HCT116 (cell line): ENCODE data around the gene NOC3L. TPM values are rescaled to one million over a fixed set of nuclear protein-coding genes. Genes with fewer than 3 reads are reported as not detected.

ENCODE experiments used
- ATAC-seq: fragments of 200-7000 bp; cut with Tn5 transposase; 2 replicates; pipeline ENCODE4 v1.9.1; 2020; ENCODE audit warnings: mild to moderate bottlenecking, moderate library complexity
- BruUV-seq: library from RNA; stranded (reverse); fragments of 400-500 nt; replicated peaks from 2 replicates; lab custom pipeline; 2021; lab: Mats Ljungman, UMichigan
- CTCF ChIA-PET: fragments of 300-600 bp; sonication (Branson Sonifier 250); formaldehyde crosslinking; loops from one replicate; lab custom pipeline; 2021; ENCODE audit warnings: antibody characterized with exemption; lab: Charles Lee
- POLR2A ChIA-PET: fragments of 300-600, 350-600 bp; sonication (Branson Sonifier 250); formaldehyde crosslinking; loops from one replicate; lab custom pipeline; 2021; ENCODE audit warnings: antibody characterized with exemption; lab: Charles Lee
- RAD21 ChIA-PET, 2 experiments: fragments of 300-600 bp; sonication (Branson Sonifier 250); formaldehyde crosslinking; loops; one replicate each; lab custom pipeline; 2023; ENCODE audit warnings: low total read pairs in 2 of 2; ENCODE audit not compliant: uncharacterized antibody in 2 of 2, unreplicated experiment in 2 of 2, low non-redundant PET in 1 of 2; lab: Charles Lee
- DNase-seq: peaks from one replicate; pipeline ENCODE4 v3.0.0-alpha.2; 2010; ENCODE audit warnings: low read depth, low spot score
- H2AFZ ChIP-seq: fragments of 200-600 bp; shearing (Covaris generic), sonication (generic); 2 replicates; pipeline ENCODE4 v1.6.1; 2017; ENCODE audit warnings: low read depth, mixed run types, mixed read lengths, antibody characterized with exemption, low read length; ENCODE audit not compliant: poor library complexity, severe bottlenecking
- H3K27ac ChIP-seq: 2 replicates; pipeline ENCODE4 v1.5.1; 2012; ENCODE audit warnings: low read depth, low read length
- H3K27me3 ChIP-seq: fragments of 200-600 bp; sonication (generic); 2 replicates; pipeline ENCODE4 v1.6.1; 2016; ENCODE audit warnings: mixed run types, low read length, mixed read lengths; ENCODE audit not compliant: insufficient read depth
- H3K36me3 ChIP-seq, 2 experiments: fragments of 200-500 bp in 1 of 2; fragments of 200-600 bp in 1 of 2; sonication (Bioruptor generic) in 1 of 2; sonication (generic) in 1 of 2; 2 replicates each; pipeline versions ENCODE4 v1.5.1 to v1.6.1; 2014 to 2016; ENCODE audit warnings: low read length in 2 of 2, inconsistent platforms in 1 of 2, mixed read lengths in 1 of 2, mixed run types in 1 of 2; ENCODE audit not compliant: insufficient read depth in 2 of 2, control insufficient read depth in 1 of 2
- H3K4me1 ChIP-seq, 2 experiments: fragments of 200-600 bp in 1 of 2; sonication (generic) in 1 of 2; 2 replicates each; pipeline versions ENCODE4 v1.5.1 to v1.6.1; 2012 to 2017; ENCODE audit warnings: low read length in 2 of 2, inconsistent platforms in 1 of 2, mild to moderate bottlenecking in 1 of 2, mixed read lengths in 1 of 2, mixed run types in 1 of 2, moderate library complexity in 1 of 2; ENCODE audit not compliant: insufficient read depth in 2 of 2, control insufficient read depth in 1 of 2
- H3K4me2 ChIP-seq: fragments of 200-600 bp; sonication (generic); 2 replicates; pipeline ENCODE4 v1.6.1; 2017; ENCODE audit warnings: mixed run types, low read length, mixed read lengths
- H3K4me3 ChIP-seq, 2 experiments: fragments of 200-600 bp in 1 of 2; sonication (generic) in 1 of 2; replicated peaks in 1 of 2; 2 replicates each; pipeline ENCODE4 v1.5.1; 2011 to 2016; ENCODE audit warnings: low read length in 2 of 2, control low read depth in 1 of 2, low read depth in 1 of 2, mild to moderate bottlenecking in 1 of 2, mixed read lengths in 1 of 2, mixed run types in 1 of 2
- H3K79me2 ChIP-seq: fragments of 200-600 bp; sonication (generic); 2 replicates; pipeline ENCODE4 v1.6.1; 2017; ENCODE audit warnings: mild to moderate bottlenecking, mixed run types, low read length, moderate library complexity, mixed read lengths; ENCODE audit not compliant: insufficient read depth
- H3K9ac ChIP-seq: fragments of 200-600 bp; sonication (generic); 2 replicates; pipeline ENCODE4 v1.6.1; 2016; ENCODE audit warnings: low read length, mixed read lengths
- H3K9me2 ChIP-seq: fragments of 200-600 bp; sonication (generic), shearing (Covaris generic); 2 replicates; pipeline ENCODE4 v1.6.1; 2017; ENCODE audit warnings: mixed run types, mild to moderate bottlenecking, moderate library complexity; ENCODE audit not compliant: insufficient read depth
- H3K9me3 ChIP-seq, 2 experiments: fragments of 200-500 bp in 1 of 2; fragments of 200-600 bp in 1 of 2; sonication (Bioruptor generic) in 1 of 2; sonication (generic) in 1 of 2; 2 replicates each; pipeline ENCODE4 v1.6.1; 2014 to 2017; ENCODE audit warnings: low read length in 2 of 2, mixed read lengths in 2 of 2, inconsistent platforms in 1 of 2, low read depth in 1 of 2, mild to moderate bottlenecking in 1 of 2, mixed run types in 1 of 2, moderate library complexity in 1 of 2; ENCODE audit not compliant: control insufficient read depth in 1 of 2, insufficient read depth in 1 of 2
- H4K20me1 ChIP-seq: fragments of 200-600 bp; sonication (generic), shearing (Covaris generic); 2 replicates; pipeline ENCODE4 v1.6.1; 2017; ENCODE audit warnings: mixed run types, mild to moderate bottlenecking, moderate library complexity; ENCODE audit not compliant: insufficient read depth
- CBX3 ChIP-seq: IDR thresholded peaks from 2 replicates; pipeline ENCODE4 v1.6.1; 2012; ENCODE audit warnings: low read depth
- CEBPB ChIP-seq: IDR thresholded peaks from 2 replicates; pipeline ENCODE4 v1.6.1; 2012; ENCODE audit warnings: low read depth
- CTCF ChIP-seq, 3 experiments: fragments of 200-600 bp in 1 of 3; sonication (generic) in 1 of 3; IDR thresholded peaks in 2 of 3; conservative IDR thresholded peaks in 1 of 3; 2 replicates each; pipeline ENCODE4 v1.5.1; 2012 to 2017; ENCODE audit warnings: low read depth in 2 of 3, low read length in 2 of 3, antibody characterized with exemption in 1 of 3, borderline replicate concordance in 1 of 3, control low read depth in 1 of 3, mild to moderate bottlenecking in 1 of 3, mixed read lengths in 1 of 3, mixed run types in 1 of 3, moderate library complexity in 1 of 3; ENCODE audit not compliant: insufficient read depth in 1 of 3
- EGR1 ChIP-seq: IDR thresholded peaks from 2 replicates; pipeline ENCODE4 v1.6.1; 2012; ENCODE audit warnings: low read depth
- ELF1 ChIP-seq: IDR thresholded peaks from 2 replicates; pipeline ENCODE4 v1.6.1; 2012; ENCODE audit warnings: low read depth, borderline replicate concordance
- EZH2 ChIP-seq: fragments of 200-600 bp; sonication (generic); IDR thresholded peaks from 2 replicates; pipeline ENCODE4 v1.6.1; 2017; ENCODE audit warnings: antibody characterized with exemption, mixed run types
- EZH2phosphoT487 ChIP-seq: fragments of 200-600 bp; IDR thresholded peaks from 2 replicates; pipeline ENCODE4 v1.6.1; 2018; ENCODE audit warnings: antibody characterized with exemption, borderline replicate concordance
- JUND ChIP-seq: IDR thresholded peaks from 2 replicates; pipeline ENCODE4 v1.6.1; 2012
- POLR2A ChIP-seq: IDR thresholded peaks from 2 replicates; pipeline ENCODE4 v1.7.0; 2011; ENCODE audit warnings: borderline replicate concordance; ENCODE audit not compliant: insufficient read depth, insufficient read length; ENCODE audit errors: extremely low read depth
- POLR2AphosphoS5 ChIP-seq: IDR thresholded peaks from 2 replicates; pipeline ENCODE4 v1.6.1; 2011; ENCODE audit warnings: mild to moderate bottlenecking, low read depth, low read length, moderate library complexity
- SIN3A ChIP-seq: IDR thresholded peaks from 2 replicates; pipeline ENCODE4 v1.6.1; 2012; ENCODE audit warnings: low read depth
- SP1 ChIP-seq: IDR thresholded peaks from 2 replicates; pipeline ENCODE4 v1.6.1; 2012; ENCODE audit warnings: low read depth
- SRF ChIP-seq: IDR thresholded peaks from 2 replicates; pipeline ENCODE4 v1.6.1; 2012; ENCODE audit warnings: low read depth
- TCF7L2 ChIP-seq: IDR thresholded peaks from 2 replicates; pipeline ENCODE4 v1.7.0; 2011; ENCODE audit warnings: borderline replicate concordance, inconsistent platforms; ENCODE audit not compliant: insufficient read depth, insufficient read length; ENCODE audit errors: extremely low read depth
- YY1 ChIP-seq: IDR thresholded peaks from 2 replicates; pipeline ENCODE4 v1.6.1; 2011; ENCODE audit warnings: low read length, low read depth, moderate library complexity, mild to moderate bottlenecking; ENCODE audit not compliant: insufficient replicate concordance; ENCODE audit errors: extremely low read depth
- ZFX ChIP-seq: fragments of 450-650 bp; IDR thresholded peaks from 2 replicates; pipeline ENCODE4 v1.6.1; 2017
- ZNF274 ChIP-seq: fragments of 200-500 bp; sonication (Bioruptor generic); IDR thresholded peaks from 2 replicates; pipeline ENCODE4 v1.6.1; 2014; ENCODE audit warnings: mild to moderate bottlenecking, low read depth, low read length, inconsistent platforms
- intact Hi-C: fragments of 100-400 bp; cut with micrococcal nuclease; formaldehyde crosslinking; loops from 2 replicates; pipeline ENCODE4 v1.10.0; 2022
- total RNA-seq: library from RNA; stranded (reverse); gene quantifications from one replicate; pipeline ENCODE4 v1.2.1, GENCODE V29; 2021; ENCODE audit not compliant: unreplicated experiment
- TF ChIP-seq, protein P1 (sequence below): IDR thresholded peaks from 2 replicates; pipeline ENCODE4 v1.6.1; 2012

The NOC3L gene
- total RNA-seq, 1 experiment from 2014 or later = 45.5 TPM

DNA sequence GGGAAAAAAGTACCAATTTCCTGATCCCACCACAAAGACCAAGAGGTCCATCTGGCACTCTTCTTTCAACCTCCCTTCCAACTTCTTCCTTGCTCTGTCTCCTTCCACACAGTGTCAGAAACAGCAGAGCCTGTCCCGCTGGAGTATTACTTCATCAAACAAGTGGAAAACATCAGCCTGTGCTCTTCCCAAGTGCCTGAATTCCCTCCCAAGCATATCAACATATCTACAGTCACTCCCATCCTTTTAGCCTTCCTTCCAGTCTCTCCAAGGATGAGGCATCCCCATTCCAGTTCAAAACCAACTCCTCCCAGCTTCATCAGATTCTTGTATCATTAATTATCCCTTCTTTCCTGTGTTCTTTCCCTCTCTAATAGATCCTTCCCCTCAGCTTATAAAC lies 1.7 kb upstream of the NOC3L start:
- Histone ChIP-seq H3K4me1 (peaks cover 10 to 18% of the 10 kb centered on the region in 2 experiments), H3K9me3 (no peaks in the 10 kb centered on the region), H3K4me2 (no peak overlapping the region), H3K9me2 (no peaks in the 10 kb centered on the region), H3K79me2 (peaks cover 33% of the 10 kb centered on the region), H2AFZ (no peak overlapping the region), H3K9ac (no peak overlapping the region), H3K27ac (no peak overlapping the region), H4K20me1 (peaks cover 8% of the 10 kb centered on the region; the same call in 1 of the 2 replicates), H3K4me3 (no peak overlapping the region), H3K27me3 (no peaks in the 10 kb centered on the region), H3K36me3 (peaks cover 5 to 11% of the 10 kb centered on the region in 2 experiments; a peak in 3 of 4 replicates)
- no peak for ATAC-seq
- POLR2A ChIA-PET = interaction anchor here (0.8 kb wide), 1 partner anchor 37 kb away, joined by 3 read pairs; the partner anchor contains the start of gene TBC1D12
- RAD21 ChIA-PET = no interaction called here
- TF ChIP-seq POLR2A = no peak
- no peak for TF ChIP-seq EZH2phosphoT487
- TF ChIP-seq SIN3A = no peak
- no peak for TF ChIP-seq YY1
- no peak for TF ChIP-seq CTCF (IDR thresholded peaks at IDR 0.05 in 2 of 3, conservative IDR thresholded peaks at IDR 0.05 in 1 of 3; ENCODE audit: borderline replicate concordance in 1 of 3, insufficient read depth in 1 of 3, low read depth in 2 of 3, low read length in 2 of 3)
- TF ChIP-seq SRF = no peak
- no peak for TF ChIP-seq EZH2
- TF ChIP-seq JUND = no peak
- TF ChIP-seq SP1 = no peak
- TF ChIP-seq, protein P1, sequence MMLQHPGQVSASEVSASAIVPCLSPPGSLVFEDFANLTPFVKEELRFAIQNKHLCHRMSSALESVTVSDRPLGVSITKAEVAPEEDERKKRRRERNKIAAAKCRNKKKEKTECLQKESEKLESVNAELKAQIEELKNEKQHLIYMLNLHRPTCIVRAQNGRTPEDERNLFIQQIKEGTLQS = no peak
- no peak for TF ChIP-seq ZNF274
- no peak for TF ChIP-seq TCF7L2
- no peak for TF ChIP-seq ZFX
- TF ChIP-seq ELF1 = no peak
- no peak for TF ChIP-seq CBX3
- no peak for TF ChIP-seq POLR2AphosphoS5
- TF ChIP-seq CEBPB = no peak
- TF ChIP-seq EGR1 = no peak
- no TSS peak for BruUV-seq
- CTCF ChIA-PET = no interaction called here
- intact Hi-C loops = loop anchor here (5.0 kb wide), 1 partner anchor 78 kb away; no protein-coding TSS in a partner anchor
- DNase-seq = no peak
